Amniotic epithelial cell (primary cell): ENCODE results near the gene SAYSD1.
"Not testable (repeated sequence)": the region's sequence is repeated elsewhere in the genome, so short reads cannot be mapped to it uniquely, and the experiment has no call there.

Experiments
- DNase-seq: peaks from one replicate; pipeline ENCODE4 v3.0.0-alpha.2; 2010; ENCODE audit warnings: low read depth

SAYSD1 gene

DNA sequence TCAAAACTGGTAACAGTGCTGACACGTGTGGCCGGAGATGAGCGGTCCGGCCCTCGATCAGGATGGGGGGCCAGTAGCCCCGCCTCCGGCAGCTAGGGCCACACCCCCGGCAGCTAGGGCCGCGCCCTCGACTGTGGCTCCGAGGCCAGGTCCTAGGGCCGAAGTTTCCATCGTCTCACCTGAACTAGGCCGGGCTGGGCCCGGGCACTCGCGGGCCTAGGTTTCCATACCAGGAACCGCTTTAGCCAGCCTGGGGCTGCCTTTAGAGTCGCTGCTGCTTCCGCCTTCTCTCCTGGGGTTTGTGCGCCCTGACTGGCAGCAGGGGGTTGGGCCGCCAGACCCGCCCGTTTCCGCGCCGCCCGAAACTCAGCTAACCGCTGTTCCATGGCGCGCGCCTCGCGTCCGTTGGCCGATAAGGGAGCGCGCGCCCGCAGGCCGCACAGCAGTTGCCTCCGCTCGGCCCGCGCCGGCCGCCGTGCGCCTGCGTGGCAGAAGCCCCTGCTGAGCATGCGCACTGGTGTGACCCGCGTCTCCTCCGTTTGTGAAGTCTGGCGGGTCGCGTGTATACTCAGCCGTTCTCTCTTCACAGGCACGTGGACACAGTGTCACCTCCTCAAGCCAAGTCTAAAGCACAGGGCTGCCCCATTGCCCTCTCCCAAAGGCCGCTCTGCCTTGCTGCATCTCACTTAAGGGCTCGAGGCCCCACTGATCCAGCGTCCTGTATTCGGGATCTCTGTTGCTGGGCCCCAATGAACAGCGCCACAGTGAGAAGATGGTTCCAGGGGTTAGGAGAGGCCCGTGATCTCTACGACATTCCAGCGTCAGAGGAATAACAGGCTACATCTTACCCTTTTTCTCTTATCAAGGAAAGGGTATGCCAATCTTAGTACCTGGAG lies at the start of gene SAYSD1:
Gene SAYSD1 (minus strand): TSS at position 483 of the 896 bp plus-strand sequence. CDS start 97 bp downstream, at position 386.
- peak; percentile 87 for DNase-seq

- no peak for DNase-seq
Observed at GRCh38 chr6:39157511-39157910, 42.5 kb upstream of the SAYSD1 start.

DNA sequence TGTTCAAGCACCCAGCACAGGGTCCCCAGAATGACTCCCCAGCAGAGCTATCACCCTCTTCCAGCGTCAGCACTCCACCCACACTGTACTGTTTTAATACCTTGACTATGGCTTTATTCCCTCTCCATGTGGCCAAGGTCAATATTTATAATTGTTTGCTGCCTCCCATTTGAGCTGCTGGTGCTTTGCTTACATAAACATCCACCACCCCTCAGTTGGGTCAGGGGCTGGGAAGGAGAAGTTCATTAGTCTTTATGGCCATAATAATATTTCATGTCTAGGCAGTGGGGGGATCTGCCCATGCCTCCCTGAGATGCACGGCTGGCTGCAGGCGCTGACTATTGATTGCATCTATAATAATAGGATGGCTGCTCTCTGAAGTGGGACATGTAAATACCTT lies 41.8 kb upstream of the SAYSD1 start:
- DNase-seq = no peak

DNA sequence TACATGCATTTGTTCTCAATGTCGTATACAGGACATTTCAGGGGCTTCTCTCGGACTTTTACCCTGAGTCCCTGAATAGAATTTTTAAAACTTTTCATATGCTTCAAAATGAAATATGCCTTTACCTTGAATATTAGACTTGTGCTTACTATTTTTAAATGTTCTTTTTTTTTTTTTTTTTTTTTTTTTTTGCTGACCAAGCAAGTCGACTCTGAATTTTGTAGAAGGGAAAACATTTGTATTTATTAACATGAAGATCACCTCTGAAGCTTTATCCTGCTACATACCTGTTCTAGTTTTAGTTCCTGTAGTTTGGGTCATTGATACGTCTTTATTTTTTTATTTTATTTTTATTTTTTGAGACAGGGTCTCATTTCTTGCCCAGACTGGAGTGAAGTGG lies 39.7 kb upstream of the SAYSD1 start:
- no peak for DNase-seq

DNA sequence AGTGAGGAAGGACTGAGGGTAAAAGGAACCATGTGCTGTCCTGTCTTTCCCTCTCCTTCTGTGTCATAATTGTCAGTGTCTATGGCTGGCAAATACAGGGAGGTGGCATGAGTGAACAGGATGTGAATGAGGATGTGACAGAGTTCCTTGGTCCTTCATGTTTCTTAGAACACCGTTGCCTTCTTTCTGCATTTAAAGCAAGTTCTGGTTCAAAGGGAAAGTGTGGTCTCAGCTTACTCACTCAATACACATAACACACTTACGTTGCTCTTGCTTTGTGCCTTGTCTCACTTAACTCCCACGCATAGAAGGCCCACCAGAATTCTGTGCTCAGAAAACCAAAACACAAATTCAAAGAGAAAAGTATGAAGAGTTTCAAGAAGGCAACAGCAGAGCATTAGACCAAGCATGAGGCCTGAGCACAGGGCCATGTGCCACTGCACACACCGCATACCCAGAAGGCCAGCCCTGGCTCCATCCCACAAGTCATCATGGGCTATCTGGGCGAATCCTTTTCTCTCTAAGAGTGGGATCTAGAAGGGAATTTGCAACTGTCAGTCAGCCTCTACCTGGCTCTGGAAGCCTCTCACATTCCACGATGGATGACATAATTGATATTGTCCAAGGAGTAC lies 38.9 kb upstream of the SAYSD1 start:
- DNase-seq = no peak

GRCh38 chr6:39152262-39152661 lies 37.3 kb upstream of the SAYSD1 start:
- DNase-seq = no peak

DNA sequence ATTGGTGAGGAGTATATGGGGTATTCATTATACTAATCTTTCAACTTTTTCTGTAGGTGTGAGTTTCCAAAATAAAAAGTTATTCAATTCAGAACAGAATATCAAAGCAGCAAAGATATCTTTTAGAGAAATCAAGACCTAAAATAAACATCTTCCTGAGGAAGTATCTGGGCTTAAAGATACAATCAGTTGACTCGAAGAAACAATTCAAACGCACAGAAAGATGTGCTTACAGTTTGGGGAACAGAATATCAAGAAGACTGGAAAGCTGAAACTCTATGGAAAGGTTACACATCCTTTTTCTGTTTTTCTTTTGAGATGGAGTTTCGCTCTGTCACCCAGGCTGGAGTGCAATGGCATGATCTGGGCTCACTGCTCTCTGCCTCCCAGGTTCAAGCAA lies 36.2 kb upstream of the SAYSD1 start:
- no peak for DNase-seq

- DNase-seq = no peak
Observed at GRCh38 chr6:39144481-39145173, 29.6 kb upstream of the SAYSD1 start.

GRCh38 chr6:39143238-39143930 lies 28.4 kb upstream of the SAYSD1 start:
- no peak for DNase-seq

DNA sequence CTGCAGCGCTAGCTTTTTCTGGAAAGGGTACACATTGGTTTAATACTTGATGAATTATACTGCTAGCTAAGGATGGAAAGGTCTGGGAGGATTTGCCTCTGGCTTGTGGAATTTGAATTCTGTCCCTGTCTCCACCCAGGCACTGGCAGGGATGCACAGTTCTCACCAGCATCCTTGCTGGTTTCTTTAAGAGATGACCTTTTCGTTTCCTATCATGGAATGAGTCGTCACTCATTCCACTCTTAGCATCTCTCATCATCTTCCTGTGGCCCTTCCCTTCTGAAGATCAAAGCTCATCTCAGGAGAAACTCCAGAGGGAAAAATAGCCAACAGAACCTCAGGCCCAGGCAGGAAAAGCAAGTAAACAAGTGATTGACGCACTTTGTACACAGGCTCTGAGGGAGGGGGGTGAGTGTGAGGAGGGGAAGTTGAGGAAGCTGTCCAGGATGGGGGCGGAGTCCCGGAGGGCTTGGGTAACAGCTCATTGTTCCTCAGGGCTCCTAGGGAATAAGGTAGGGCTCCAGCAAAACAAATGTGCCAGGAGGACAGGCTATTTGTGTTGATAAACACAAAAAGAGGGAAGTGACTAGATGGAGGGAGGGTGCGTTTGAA lies 25.7 kb upstream of the SAYSD1 start:
- DNase-seq = no peak

GRCh38 chr6:39137245-39137644 lies 22.3 kb upstream of the SAYSD1 start:
- peak; percentile 30 for DNase-seq

DNA sequence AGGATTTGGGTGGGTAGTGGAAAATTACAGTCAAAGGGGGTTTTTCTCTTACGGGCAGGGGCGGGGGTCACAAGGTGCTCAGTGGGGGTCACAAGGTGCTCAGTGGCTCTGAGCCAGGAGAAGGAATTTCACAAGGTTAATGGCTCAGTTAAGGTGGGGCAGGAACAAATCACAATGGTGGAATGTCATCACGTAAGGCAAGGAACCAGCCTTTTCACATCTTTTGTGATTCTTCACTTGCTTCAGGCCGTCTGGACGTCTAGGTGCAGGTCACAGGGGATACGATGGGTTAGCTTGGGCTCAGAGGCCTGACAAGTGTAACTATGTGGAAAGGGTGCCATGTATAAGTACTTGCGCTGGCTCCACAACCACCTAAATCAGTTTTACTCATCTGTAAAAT lies 21.2 kb upstream of the SAYSD1 start:
- DNase-seq = not testable (repeated sequence)

- DNase-seq = not testable (repeated sequence)
Observed at GRCh38 chr6:39134761-39135160, 19.8 kb upstream of the SAYSD1 start.

GRCh38 chr6:39130691-39131090 lies 15.7 kb upstream of the SAYSD1 start:
- DNase-seq = no peak

DNA sequence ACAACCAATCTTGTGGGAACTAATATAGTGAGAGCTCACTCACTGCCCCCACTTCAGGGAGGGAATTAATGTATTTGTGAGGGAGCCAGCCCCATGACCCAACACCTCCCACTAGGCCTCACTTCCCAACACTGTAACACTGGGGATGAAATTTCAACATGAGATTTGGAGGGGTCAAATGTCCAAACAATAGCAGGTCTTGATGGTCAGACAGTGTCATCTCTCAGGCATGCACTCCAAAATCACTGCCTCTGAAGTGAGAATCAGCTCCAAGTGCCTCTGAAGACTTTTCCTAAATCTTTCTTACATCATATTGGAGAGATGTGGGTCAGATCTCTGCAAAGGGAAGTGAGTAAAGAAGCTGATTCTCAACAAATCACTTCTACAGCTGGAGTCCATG lies 13.8 kb upstream of the SAYSD1 start:
- DNase-seq = no peak

DNA sequence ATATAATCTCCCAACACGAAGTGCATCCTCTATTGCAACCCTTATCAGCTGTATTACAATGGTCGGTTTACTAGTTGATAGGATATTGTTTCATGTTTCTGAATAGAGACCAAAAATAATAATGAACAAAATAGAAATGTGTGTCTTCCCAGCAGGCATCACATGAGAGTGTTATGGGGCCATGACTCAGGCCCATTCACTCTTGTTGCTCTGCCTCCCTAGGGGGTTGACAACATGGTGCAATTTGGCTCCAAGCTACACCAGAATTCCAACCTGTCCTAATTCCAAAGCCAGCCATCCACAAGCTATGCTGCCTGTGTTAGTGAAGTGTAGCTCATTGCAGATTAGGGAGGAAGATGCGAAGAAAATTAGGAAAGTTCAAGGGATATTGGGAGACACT lies 13.1 kb upstream of the SAYSD1 start:
- DNase-seq = no peak

GRCh38 chr6:39124114-39124513 lies 9.1 kb upstream of the SAYSD1 start:
- no peak for DNase-seq

GRCh38 chr6:39118921-39119320 lies 3.9 kb upstream of the SAYSD1 start:
- DNase-seq = no peak

DNA sequence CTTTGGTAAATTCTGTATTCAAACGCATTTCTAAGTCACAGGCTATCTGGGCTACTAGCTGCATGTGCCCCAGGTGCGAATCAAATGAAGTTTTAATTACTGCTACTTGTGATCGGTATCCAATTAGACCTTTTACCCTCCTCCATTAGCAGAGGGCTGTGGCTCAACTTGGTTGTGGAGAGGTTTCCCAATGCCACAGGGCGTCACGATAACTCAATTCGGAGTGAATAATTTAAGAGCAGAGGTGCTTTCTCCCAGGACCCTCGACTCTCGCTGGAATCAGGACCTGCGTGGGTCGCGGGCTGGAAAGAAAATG lies 640 bp downstream of the SAYSD1 start:
- no peak for DNase-seq

DNA sequence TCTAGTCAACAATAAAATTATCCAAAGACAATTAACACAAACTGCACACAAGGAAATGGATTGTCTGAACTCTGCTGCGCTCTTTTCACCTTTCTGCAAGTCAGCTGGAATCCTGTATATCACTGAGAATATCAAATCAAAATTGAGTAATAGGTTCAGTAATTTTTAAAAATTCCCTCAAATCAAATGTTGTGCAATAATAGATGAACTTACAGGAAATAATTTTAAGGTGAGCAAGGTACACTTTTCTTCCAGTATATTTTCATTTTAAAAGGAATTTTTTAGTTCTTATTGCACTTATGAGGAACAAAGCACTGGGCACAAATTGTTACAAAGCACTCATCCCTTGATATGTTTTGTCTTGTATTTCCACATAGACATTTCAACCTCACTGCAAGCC lies 1.2 kb downstream of the SAYSD1 start:
- DNase-seq = no peak

DNA sequence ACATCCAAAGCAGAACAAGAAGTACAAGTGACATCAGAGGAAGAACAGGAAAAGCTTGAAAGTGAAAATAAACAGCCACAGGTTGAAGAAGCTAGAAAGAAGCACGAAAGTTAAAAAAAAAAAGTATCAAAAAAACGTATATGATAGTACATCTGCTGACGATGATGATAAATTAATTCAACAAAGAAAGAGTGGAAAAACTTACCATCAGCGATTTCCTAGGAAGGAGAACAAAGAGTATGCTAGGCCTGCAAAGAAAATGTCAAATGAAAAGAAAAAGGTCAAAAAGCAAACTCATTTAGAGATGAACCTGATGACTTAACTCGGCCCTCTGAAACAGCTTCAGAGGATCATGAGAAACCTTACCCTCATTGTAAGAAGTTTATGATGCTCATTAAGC lies 3.7 kb downstream of the SAYSD1 start:
- no peak for DNase-seq
